K562 treated with DMSO at 1 percent for 24 hours (cell line): ENCODE results near the gene OPN1MW. TPM values are rescaled to one million over a fixed set of nuclear protein-coding genes. Genes with fewer than 3 reads are reported as not detected.

Source experiments
- total RNA-seq: library from RNA; unstranded; fragments of 300-600 nt; gene quantifications from 2 replicates; pipeline ENCODE4 v1.2.3, GENCODE V29; 2022; ENCODE audit warnings: low read depth; ENCODE audit not compliant: insufficient read depth

The OPN1MW gene
- total RNA-seq, result not detected in 2 replicates

DNA sequence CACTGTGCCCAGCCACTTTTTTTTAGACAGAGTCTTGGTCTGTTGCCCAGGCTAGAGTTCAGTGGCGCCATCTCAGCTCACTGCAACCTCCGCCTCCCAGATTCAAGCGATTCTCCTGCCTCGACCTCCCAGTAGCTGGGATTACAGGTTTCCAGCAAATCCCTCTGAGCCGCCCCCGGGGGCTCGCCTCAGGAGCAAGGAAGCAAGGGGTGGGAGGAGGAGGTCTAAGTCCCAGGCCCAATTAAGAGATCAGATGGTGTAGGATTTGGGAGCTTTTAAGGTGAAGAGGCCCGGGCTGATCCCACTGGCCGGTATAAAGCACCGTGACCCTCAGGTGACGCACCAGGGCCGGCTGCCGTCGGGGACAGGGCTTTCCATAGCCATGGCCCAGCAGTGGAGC, at the start of gene OPN1MW:
TSS of gene OPN1MW (plus strand) at position 301 of the 400 bp plus-strand sequence. CDS start at position 383, 82 bp downstream.

GRCh38 chrX:154144010-154144409, 38.4 kb upstream of the OPN1MW start, which contains the start of gene OPN1LW:
Gene OPN1LW, plus strand, starts transcription at chrX:154144243. Its CDS starts 41 bp downstream, at chrX:154144284.

DNA sequence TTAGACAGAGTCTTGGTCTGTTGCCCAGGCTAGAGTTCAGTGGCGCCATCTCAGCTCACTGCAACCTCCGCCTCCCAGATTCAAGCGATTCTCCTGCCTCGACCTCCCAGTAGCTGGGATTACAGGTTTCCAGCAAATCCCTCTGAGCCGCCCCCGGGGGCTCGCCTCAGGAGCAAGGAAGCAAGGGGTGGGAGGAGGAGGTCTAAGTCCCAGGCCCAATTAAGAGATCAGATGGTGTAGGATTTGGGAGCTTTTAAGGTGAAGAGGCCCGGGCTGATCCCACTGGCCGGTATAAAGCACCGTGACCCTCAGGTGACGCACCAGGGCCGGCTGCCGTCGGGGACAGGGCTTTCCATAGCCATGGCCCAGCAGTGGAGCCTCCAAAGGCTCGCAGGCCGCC, 37.1 kb downstream of the OPN1MW start, which contains the start of gene OPN1MW2:
TSS of gene OPN1MW2 (plus strand) at position 301 of the 400 bp plus-strand sequence. CDS start at position 361, 60 bp downstream.

Other genes starting within 250 kb of the OPN1MW start
- gene NAA10, start 247.6 kb upstream of the OPN1MW start, total RNA-seq, result 120 and 121 TPM in 2 replicates
- 66.4 and 66.6 TPM in 2 replicates for gene RENBP, start 238.0 kb upstream of the OPN1MW start, total RNA-seq
- 64.2 and 66.3 TPM in 2 replicates for gene HCFC1, start 210.8 kb upstream of the OPN1MW start, total RNA-seq
- gene TMEM187, start 209.8 kb upstream of the OPN1MW start, total RNA-seq, result 20.6 and 22.6 TPM in 2 replicates
- gene IRAK1, start 162.7 kb upstream of the OPN1MW start, total RNA-seq, result 180 and 181 TPM in 2 replicates
- gene MECP2, start 84.9 kb upstream of the OPN1MW start, total RNA-seq, result 38.4 and 41.9 TPM in 2 replicates
- gene OPN1LW, start 38.4 kb upstream of the OPN1MW start, total RNA-seq, result not detected in 2 replicates
- not detected in 2 replicates for gene OPN1MW2, start 37.2 kb downstream of the OPN1MW start, total RNA-seq
- gene OPN1MW3, start 75.0 kb downstream of the OPN1MW start, total RNA-seq, result not detected in 2 replicates
- not detected in 2 replicates for gene TEX28, start 112.5 kb downstream of the OPN1MW start, total RNA-seq
- gene TKTL1, start 113.2 kb downstream of the OPN1MW start, total RNA-seq, result 2.7 and 2.9 TPM in 2 replicates
- gene FLNA, start 192.0 kb downstream of the OPN1MW start, total RNA-seq, result 439 and 455 TPM in 2 replicates
- gene EMD, start 196.7 kb downstream of the OPN1MW start, total RNA-seq, result 91.3 and 103 TPM in 2 replicates
- gene RPL10, start 215.8 kb downstream of the OPN1MW start, total RNA-seq, result 11,901 and 12,258 TPM in 2 replicates
- gene DNASE1L1, start 226.7 kb downstream of the OPN1MW start, total RNA-seq, result 33.9 and 36.1 TPM in 2 replicates
- 50.3 and 60.2 TPM in 2 replicates for gene TAFAZZIN, start 228.9 kb downstream of the OPN1MW start, total RNA-seq
- gene ATP6AP1, start 246.1 kb downstream of the OPN1MW start, total RNA-seq, result 233 TPM in 2 replicates